ENCODE results near the gene BUB3.

The BUB3 gene

GRCh38 chr10:123146013-123146893, 7.9 kb upstream of the BUB3 start:
- DNase-seq (ENCODE audit: low read depth in 2 of 2) = no peak
- H3K4me3 ChIP-seq (replicated peaks in 1 of 2; ENCODE audit: low read depth in 2 of 2, low read length in 2 of 2) = no peak overlapping the region
- TF ChIP-seq, protein P1, sequence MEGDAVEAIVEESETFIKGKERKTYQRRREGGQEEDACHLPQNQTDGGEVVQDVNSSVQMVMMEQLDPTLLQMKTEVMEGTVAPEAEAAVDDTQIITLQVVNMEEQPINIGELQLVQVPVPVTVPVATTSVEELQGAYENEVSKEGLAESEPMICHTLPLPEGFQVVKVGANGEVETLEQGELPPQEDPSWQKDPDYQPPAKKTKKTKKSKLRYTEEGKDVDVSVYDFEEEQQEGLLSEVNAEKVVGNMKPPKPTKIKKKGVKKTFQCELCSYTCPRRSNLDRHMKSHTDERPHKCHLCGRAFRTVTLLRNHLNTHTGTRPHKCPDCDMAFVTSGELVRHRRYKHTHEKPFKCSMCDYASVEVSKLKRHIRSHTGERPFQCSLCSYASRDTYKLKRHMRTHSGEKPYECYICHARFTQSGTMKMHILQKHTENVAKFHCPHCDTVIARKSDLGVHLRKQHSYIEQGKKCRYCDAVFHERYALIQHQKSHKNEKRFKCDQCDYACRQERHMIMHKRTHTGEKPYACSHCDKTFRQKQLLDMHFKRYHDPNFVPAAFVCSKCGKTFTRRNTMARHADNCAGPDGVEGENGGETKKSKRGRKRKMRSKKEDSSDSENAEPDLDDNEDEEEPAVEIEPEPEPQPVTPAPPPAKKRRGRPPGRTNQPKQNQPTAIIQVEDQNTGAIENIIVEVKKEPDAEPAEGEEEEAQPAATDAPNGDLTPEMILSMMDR (IDR thresholded peaks at IDR 0.05; ENCODE audit: low read depth, low read length) = no peak

GRCh38 chr10:123146894-123147634, 7.1 kb upstream of the BUB3 start:
- TF ChIP-seq, protein P1 (IDR thresholded peaks at IDR 0.05; ENCODE audit: low read depth, low read length) = no peak
- no peak overlapping the region for H3K4me3 ChIP-seq (replicated peaks in 1 of 2; ENCODE audit: low read depth in 2 of 2, low read length in 2 of 2)
- no peak for DNase-seq (ENCODE audit: low read depth in 2 of 2)

DNA sequence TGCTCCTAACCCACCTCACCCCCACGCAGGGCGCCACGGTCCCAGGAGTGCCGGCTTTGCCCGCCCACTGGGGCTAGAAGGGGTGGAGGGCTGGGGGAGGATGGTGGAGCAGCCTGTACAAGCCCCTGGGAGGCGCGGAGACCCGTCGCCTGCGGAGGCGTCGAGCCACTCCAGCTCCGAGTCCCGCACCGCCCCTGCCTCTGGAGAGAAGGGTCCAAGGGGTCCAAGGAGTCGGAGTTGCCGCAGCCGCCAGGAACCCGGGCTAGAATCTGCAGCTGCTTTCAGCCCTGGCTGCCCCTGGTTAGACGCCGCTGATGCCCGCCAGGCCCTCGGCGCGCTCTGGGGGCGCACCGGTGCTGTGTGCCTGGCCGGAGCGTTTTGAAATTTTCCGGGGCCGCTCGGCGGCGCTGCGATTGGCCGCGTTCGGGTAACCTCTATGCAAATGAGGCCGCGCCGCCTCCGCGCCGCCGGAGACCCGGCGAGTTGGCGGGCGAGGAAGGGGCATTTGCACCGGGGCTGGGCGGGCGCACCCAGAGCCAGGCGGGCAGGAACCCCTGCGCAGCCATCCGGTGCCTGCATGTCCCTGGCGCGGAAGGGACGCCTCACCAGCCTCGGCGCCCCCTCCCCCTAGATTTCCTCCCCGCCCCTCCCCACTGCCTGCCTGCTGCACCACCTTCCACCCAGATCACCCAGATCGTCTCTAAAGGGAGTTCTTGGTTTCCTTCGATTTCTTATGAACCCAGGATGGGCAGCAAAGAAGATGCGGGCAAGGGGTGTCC, 6.4 kb upstream of the BUB3 start, which contains the start of gene HMX2:
Gene HMX2, plus strand, starts transcription at position 502 of the 779 bp plus-strand sequence. Its CDS starts 243 bp downstream, at position 745.
- no peak for DNase-seq (ENCODE audit: low read depth in 2 of 2)
- H3K4me3 ChIP-seq (replicated peaks in 1 of 2; ENCODE audit: low read depth in 2 of 2, low read length in 2 of 2) = no peak within 1 kb of the TSS

GRCh38 chr10:123148414-123149161, 5.6 kb upstream of the BUB3 start:
- DNase-seq (ENCODE audit: low read depth in 2 of 2) = no peak
- H3K4me3 ChIP-seq (replicated peaks in 1 of 2; ENCODE audit: low read depth in 2 of 2, low read length in 2 of 2) = no peak overlapping the region
- TF ChIP-seq, protein P1 (IDR thresholded peaks at IDR 0.05; ENCODE audit: low read depth, low read length) = no peak

More for the DNA sequence above, 6.4 kb upstream of the BUB3 start, which contains the start of gene HMX2:
- TF ChIP-seq, protein P1 (IDR thresholded peaks at IDR 0.05; ENCODE audit: low read depth, low read length) = no peak

DNA sequence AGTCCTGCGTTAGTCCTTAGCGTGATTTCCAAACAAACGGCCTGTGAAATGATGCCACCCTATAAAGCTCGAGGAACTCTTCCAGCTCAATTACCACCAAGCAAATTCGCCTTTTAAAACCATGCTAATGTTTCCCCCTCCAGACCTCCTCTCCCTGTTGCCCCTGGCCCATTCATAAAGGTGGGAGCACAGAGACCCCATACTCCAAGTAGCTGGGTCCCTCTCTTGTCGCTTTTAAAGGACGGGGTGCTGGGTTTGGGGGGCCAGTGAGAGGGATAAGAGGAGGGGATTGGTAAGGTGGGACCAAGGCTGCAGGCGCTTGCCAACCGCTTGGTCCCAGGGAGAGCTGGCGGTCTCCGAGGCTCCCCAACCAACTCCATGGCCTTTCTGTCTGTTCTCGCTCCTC, 5.0 kb upstream of the BUB3 start:
- DNase-seq (ENCODE audit: low read depth in 2 of 2) = no peak
- TF ChIP-seq, protein P1 (IDR thresholded peaks at IDR 0.05; ENCODE audit: low read depth, low read length) = no peak
- H3K4me3 ChIP-seq (replicated peaks in 1 of 2; ENCODE audit: low read depth in 2 of 2, low read length in 2 of 2) = no peak overlapping the region
